Measurements from ENCODE around the gene TNFRSF1A.

DNA sequence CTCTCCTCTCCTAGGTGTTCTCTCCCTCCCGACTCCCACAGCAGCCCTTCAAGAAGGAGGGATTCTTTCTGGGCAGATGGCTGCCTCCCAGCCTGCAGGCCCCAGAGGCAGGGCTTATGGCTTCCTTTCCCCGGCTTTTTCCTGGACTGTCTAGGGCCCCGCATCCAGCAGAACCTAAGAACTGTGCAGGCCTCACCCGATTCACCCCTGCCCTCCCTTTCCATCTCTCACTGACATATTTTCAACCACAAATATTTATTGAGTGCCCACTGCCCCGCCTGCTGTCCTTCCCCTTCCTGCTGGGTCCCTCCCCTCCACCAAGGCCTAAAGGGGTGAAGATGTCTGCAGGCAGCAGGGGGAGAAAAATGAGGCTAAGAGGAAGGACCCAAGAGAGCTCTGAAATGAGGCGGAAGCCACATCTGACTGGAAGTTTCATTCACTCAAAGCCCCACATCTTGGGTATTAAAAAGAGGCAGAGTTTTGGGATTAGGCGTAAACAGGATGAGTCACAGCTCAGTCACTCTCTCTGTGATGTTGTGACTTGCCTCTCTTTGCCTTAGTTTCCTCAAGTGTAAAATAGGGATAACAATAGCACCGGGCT lies 30.6 kb upstream of the TNFRSF1A start:
- TF ChIP-seq, protein P1, sequence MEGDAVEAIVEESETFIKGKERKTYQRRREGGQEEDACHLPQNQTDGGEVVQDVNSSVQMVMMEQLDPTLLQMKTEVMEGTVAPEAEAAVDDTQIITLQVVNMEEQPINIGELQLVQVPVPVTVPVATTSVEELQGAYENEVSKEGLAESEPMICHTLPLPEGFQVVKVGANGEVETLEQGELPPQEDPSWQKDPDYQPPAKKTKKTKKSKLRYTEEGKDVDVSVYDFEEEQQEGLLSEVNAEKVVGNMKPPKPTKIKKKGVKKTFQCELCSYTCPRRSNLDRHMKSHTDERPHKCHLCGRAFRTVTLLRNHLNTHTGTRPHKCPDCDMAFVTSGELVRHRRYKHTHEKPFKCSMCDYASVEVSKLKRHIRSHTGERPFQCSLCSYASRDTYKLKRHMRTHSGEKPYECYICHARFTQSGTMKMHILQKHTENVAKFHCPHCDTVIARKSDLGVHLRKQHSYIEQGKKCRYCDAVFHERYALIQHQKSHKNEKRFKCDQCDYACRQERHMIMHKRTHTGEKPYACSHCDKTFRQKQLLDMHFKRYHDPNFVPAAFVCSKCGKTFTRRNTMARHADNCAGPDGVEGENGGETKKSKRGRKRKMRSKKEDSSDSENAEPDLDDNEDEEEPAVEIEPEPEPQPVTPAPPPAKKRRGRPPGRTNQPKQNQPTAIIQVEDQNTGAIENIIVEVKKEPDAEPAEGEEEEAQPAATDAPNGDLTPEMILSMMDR (IDR thresholded peaks at IDR 0.05; ENCODE audit: insufficient read depth, low read length): no peak
- no peak for TF ChIP-seq POLR2AphosphoS5 (IDR thresholded peaks at IDR 0.05; ENCODE audit: low read depth)
- no peak for TF ChIP-seq REST (IDR thresholded peaks at IDR 0.05; ENCODE audit: insufficient replicate concordance, low read depth)

Data from HL-60 (cell line).